Stomach smooth muscle (tissue), 2 donors: ENCODE measurements around the gene FOSB.
A peak's percentile ranks its signal among the peaks of the same experiment; 100 is the strongest.

Experiments used
- H3K27ac ChIP-seq: one replicate; pipeline ENCODE4 v1.7.0; 2013; ENCODE audit warnings: mild to moderate bottlenecking, low read length, inconsistent platforms
- H3K27me3 ChIP-seq, 2 donors: one replicate each; pipeline ENCODE4 v1.7.0; 2013; ENCODE audit warnings: low read length in 2 of 2; ENCODE audit not compliant: insufficient read depth in 2 of 2, control insufficient read depth in 1 of 2
- H3K36me3 ChIP-seq, 2 donors: one replicate each; pipeline ENCODE4 v1.7.0; 2013; ENCODE audit warnings: low read length in 2 of 2; ENCODE audit not compliant: control insufficient read depth in 2 of 2, insufficient read depth in 2 of 2
- H3K4me1 ChIP-seq: one replicate; pipeline ENCODE4 v1.7.0; 2013; ENCODE audit warnings: low read length; ENCODE audit not compliant: control insufficient read depth, insufficient read depth
- H3K4me3 ChIP-seq, 2 donors: one replicate each; pipeline ENCODE4 v1.7.0; 2013; ENCODE audit warnings: low read length in 2 of 2
- H3K9ac ChIP-seq, 2 donors: one replicate each; pipeline ENCODE4 v1.7.0; 2013; ENCODE audit warnings: low read length in 2 of 2, mild to moderate bottlenecking in 1 of 2
- H3K9me3 ChIP-seq, 2 donors: one replicate each; pipeline ENCODE4 v1.7.0; 2013; ENCODE audit warnings: low read length in 2 of 2; ENCODE audit not compliant: control insufficient read depth in 2 of 2
- donor health status: healthy.
- donor health status: Pancreatic carcinoma.

Gene FOSB

DNA sequence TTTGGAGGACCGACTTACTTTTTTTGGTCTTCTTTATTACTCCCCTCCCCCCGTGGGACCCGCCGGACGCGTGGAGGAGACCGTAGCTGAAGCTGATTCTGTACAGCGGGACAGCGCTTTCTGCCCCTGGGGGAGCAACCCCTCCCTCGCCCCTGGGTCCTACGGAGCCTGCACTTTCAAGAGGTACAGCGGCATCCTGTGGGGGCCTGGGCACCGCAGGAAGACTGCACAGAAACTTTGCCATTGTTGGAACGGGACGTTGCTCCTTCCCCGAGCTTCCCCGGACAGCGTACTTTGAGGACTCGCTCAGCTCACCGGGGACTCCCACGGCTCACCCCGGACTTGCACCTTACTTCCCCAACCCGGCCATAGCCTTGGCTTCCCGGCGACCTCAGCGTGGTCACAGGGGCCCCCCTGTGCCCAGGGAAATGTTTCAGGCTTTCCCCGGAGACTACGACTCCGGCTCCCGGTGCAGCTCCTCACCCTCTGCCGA is 409 bp downstream of the FOSB start:
- H3K9ac ChIP-seq: peak overlapping the region; percentile 80 to 91
- H3K9me3 ChIP-seq: no peaks in the 10 kb centered on the region
- H3K27me3 ChIP-seq: no peaks in the 10 kb centered on the region
- H3K4me3 ChIP-seq: peak overlapping the region; percentile 96 to 98
- peak overlapping the region; percentile 96 for H3K27ac ChIP-seq
- H3K36me3 ChIP-seq: peaks cover 0 to 24% of the 10 kb centered on the region in 2 donors
- peaks cover 32% of the 10 kb centered on the region for H3K4me1 ChIP-seq

DNA sequence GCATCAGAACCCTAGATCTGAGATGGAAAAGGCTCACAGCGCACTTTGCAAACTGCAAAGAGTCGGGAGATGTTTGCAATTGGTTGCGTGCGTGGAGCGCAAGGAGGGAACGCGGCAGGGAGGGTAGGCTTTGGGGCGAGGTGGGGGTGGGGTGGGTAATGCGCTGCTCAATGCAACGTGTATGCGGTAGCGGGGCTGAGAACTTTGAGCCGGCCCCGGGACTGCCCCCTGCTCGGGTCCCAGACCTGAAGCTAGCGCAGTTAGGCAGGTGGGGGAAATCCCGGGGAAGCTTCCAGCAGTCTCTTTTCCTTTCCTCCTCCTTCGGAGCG is 971 bp downstream of the FOSB start:
- Histone ChIP-seq H3K36me3 (peaks cover 0 to 24% of the 10 kb centered on the region in 2 donors), H3K4me3 (peak overlapping the region; percentile 96 to 98), H3K4me1 (peaks cover 32% of the 10 kb centered on the region), H3K27ac (peak overlapping the region; percentile 96), H3K27me3 (no peaks in the 10 kb centered on the region), H3K9me3 (no peaks in the 10 kb centered on the region), H3K9ac (peak overlapping the region; percentile 80 to 91)

DNA sequence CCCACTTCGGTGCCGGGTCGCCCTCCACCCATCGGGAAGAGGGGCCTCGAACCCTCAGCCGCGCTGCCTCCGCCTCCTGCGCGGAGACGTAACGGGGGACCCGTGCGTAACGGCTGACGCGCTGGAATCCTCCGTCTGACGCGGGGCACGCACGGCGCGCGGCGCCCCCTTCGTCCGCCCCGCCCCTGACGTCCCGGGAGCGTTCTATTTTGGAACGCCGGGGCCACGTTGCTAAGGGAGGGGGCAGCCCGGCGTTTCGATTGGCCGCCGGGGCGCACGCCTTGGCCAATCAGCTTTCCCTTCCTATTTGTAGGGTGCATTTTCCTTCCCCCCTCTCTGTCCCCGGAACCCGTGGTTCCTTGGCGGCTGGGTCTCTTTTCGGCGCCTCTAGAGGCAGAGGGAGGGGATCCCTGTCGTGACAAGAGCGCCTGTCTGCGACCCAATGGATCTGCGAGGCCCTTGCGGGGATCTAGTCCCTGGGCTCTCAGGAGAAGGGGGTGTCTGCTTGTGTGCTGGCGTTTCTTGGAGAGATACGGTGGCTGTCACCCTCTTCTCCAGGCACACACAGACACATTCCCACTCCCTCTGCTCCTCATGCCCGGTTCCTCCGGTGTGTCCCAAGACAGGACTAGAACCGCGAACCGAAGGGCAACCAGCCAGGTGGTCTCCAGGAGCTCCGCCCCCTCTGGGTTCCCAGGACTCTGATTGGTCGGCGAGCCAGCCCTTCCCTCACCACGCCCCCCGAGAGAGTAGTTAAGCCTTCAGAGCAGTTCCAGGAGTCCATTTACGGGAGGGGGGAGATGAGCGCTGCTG is 1.5 kb downstream of the FOSB start:
- Histone ChIP-seq H3K4me1 (peaks cover 32% of the 10 kb centered on the region), H3K9me3 (no peaks in the 10 kb centered on the region), H3K36me3 (peaks cover 0 to 24% of the 10 kb centered on the region in 2 donors), H3K27ac (peak overlapping the region; percentile 96), H3K27me3 (no peaks in the 10 kb centered on the region), H3K9ac (peak overlapping the region; percentile 91 to 94), H3K4me3 (peak overlapping the region; percentile 96 to 98)

DNA sequence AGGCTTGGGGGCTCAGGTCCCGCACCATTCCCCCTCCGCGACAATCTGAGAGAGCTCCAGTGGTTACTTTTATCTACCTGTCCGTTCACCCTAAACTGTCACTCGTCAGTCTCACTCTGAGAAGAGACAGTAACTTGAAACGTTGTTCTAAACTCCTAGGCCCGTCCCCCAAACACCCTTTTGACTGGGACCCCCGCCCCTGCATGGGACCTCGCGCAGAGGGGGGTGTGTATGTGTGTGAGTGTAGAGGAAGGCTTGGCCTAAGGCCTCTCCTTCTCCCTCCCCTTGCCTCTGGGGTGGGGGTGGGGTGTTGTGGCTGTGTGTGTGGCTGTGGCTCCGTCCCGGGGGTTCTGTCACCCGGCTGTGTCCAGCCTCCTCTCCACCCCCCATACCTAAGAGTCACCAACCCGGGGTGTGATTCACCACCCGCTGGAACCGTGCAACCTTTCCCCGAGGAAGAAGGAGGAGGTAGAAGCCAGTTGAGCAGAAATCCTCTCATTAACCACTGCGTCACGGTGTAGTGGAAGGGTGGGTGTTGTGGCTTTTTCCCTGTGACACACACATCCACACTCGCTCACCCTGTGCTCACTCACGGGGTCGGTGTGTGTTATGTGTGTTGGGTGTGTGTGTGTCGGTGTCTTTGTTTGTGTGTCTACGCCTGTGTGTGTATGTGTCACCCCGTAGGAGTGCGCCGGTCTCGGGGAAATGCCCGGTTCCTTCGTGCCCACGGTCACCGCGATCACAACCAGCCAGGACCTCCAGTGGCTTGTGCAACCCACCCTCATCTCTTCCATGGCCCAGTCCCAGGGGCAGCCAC is 2.4 kb downstream of the FOSB start:
- H3K4me3 ChIP-seq: peak overlapping the region; percentile 96 to 98
- H3K27me3 ChIP-seq: no peaks in the 10 kb centered on the region
- peak overlapping the region; percentile 96 for H3K27ac ChIP-seq

DNA sequence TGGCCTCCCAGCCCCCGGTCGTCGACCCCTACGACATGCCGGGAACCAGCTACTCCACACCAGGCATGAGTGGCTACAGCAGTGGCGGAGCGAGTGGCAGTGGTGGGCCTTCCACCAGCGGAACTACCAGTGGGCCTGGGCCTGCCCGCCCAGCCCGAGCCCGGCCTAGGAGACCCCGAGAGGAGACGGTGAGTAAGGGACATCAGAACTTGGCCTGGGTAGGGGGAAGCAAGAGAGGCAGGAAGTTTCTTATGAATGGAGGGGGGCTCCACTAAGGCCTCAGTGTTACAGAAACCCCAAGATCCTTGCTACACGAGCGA is 2.9 kb downstream of the FOSB start:
- Histone ChIP-seq H3K4me3 (peak overlapping the region in 1 of 2 donors; percentile 98), H3K4me1 (peaks cover 32% of the 10 kb centered on the region), H3K27ac (peak overlapping the region; percentile 96), H3K36me3 (peaks cover 0 to 24% of the 10 kb centered on the region in 2 donors), H3K9me3 (no peaks in the 10 kb centered on the region), H3K27me3 (no peaks in the 10 kb centered on the region), H3K9ac (peak overlapping the region in 1 of 2 donors; percentile 91)

More for the DNA sequence above, 2.4 kb downstream of the FOSB start:
- peak overlapping the region; percentile 91 to 94 for H3K9ac ChIP-seq
- H3K4me1 ChIP-seq: peaks cover 32% of the 10 kb centered on the region
- H3K36me3 ChIP-seq: peaks cover 0 to 24% of the 10 kb centered on the region in 2 donors
- H3K9me3 ChIP-seq: no peaks in the 10 kb centered on the region

DNA sequence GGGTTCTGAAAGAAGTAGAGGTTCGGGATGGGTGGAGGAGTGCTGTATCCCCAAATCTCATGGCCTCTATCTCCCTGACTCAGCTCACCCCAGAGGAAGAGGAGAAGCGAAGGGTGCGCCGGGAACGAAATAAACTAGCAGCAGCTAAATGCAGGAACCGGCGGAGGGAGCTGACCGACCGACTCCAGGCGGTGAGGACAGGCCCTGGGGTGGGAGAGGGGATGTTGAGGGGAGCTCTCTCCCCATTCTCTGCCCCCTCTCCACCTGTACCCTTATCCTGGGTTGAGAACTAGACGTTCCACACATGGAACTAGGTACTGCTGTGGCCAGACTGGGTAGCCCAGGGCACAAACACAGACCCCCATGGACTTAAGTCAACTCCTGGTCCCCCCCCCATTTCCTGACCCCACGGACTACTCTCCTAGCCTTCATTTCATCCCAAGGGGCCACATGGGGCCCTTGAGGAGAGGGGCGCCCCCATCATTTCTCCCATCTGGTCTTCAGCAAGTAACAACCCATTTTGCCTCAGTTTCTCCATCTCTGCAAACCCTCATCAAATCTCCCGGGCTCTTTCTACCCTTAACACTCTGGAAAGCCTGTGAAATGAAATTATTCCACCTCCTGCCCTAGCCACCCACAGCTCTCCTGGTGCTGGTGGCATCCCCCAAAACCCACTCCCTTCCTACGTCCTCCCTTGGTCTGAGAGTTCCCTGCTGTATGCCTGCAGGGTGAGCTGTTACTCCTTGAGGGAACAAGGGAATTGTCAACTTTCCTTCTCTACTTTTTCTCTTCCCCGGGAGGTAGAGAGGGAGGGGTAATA is 3.5 kb downstream of the FOSB start:
- H3K27me3 ChIP-seq: no peaks in the 10 kb centered on the region
- H3K36me3 ChIP-seq: peaks cover 0 to 24% of the 10 kb centered on the region in 2 donors
- peak overlapping the region in 1 of 2 donors; percentile 15 for H3K4me3 ChIP-seq
- peak overlapping the region in 1 of 2 donors; percentile 1 for H3K9ac ChIP-seq
- H3K9me3 ChIP-seq: no peaks in the 10 kb centered on the region
- H3K27ac ChIP-seq: no peak overlapping the region
- H3K4me1 ChIP-seq: peaks cover 32% of the 10 kb centered on the region

DNA sequence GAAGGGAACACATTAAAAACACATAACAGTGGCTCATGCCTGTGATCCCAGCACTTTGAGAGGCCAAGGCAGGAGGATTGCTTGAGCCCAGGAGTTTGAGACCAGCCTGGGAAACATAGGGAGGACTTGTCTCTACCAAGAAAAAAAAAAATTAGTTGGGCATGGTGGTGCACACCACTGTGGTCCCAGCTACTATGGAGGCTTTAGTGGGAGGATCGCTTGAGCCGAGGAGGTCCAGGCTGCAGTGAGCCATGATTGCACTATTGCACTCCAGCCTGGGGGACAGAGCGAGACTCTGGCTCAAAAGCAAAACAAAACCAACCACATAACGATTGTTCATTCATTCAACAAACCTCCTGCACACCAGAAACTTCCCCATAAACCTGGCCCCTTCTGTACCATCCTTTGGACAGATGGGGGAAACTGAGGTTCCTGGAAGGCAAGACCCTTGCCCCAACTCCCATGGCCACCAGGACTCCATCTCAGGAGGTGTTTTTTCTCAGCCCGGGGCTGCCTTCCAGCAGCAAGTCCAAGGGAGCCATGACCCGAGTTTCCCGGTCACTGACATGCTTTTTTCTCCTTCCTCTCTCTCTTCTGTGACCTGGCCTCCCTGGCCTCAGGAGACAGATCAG is 4.3 kb downstream of the FOSB start:
- no peaks in the 10 kb centered on the region for H3K9me3 ChIP-seq
- H3K9ac ChIP-seq: no peak overlapping the region
- H3K4me1 ChIP-seq: peaks cover 29% of the 10 kb centered on the region
- no peaks in the 10 kb centered on the region for H3K27me3 ChIP-seq
- H3K36me3 ChIP-seq: peaks cover 0 to 24% of the 10 kb centered on the region in 2 donors
- H3K27ac ChIP-seq: no peak overlapping the region
- H3K4me3 ChIP-seq: peak overlapping the region in 1 of 2 donors; percentile 15

DNA sequence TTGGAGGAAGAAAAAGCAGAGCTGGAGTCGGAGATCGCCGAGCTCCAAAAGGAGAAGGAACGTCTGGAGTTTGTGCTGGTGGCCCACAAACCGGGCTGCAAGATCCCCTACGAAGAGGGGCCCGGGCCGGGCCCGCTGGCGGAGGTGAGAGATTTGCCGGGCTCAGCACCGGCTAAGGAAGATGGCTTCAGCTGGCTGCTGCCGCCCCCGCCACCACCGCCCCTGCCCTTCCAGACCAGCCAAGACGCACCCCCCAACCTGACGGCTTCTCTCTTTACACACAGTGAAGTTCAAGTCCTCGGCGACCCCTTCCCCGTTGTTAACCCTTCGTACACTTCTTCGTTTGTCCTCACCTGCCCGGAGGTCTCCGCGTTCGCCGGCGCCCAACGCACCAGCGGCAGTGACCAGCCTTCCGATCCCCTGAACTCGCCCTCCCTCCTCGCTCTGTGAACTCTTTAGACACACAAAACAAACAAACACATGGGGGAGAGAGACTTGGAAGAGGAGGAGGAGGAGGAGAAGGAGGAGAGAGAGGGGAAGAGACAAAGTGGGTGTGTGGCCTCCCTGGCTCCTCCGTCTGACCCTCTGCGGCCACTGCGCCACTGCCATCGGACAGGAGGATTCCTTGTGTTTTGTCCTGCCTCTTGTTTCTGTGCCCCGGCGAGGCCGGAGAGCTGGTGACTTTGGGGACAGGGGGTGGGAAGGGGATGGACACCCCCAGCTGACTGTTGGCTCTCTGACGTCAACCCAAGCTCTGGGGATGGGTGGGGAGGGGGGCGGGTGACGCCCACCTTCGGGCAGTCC is 5.0 kb downstream of the FOSB start:
- H3K9ac ChIP-seq: no peak overlapping the region

DNA sequence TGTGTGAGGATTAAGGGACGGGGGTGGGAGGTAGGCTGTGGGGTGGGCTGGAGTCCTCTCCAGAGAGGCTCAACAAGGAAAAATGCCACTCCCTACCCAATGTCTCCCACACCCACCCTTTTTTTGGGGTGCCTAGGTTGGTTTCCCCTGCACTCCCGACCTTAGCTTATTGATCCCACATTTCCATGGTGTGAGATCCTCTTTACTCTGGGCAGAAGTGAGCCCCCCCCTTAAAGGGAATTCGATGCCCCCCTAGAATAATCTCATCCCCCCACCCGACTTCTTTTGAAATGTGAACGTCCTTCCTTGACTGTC is 5.5 kb downstream of the FOSB start:
- H3K27ac ChIP-seq: no peak overlapping the region
- no peaks in the 10 kb centered on the region for H3K27me3 ChIP-seq
- H3K9me3 ChIP-seq: no peaks in the 10 kb centered on the region
- peaks cover 0 to 24% of the 10 kb centered on the region in 2 donors for H3K36me3 ChIP-seq
- no peak overlapping the region for H3K9ac ChIP-seq
- H3K4me3 ChIP-seq: no peak overlapping the region
- peaks cover 29% of the 10 kb centered on the region for H3K4me1 ChIP-seq

More for the DNA sequence above, 5.0 kb downstream of the FOSB start:
- no peak overlapping the region for H3K4me3 ChIP-seq
- peaks cover 28% of the 10 kb centered on the region for H3K4me1 ChIP-seq
- no peak overlapping the region for H3K27ac ChIP-seq
- H3K9me3 ChIP-seq: no peaks in the 10 kb centered on the region
- H3K27me3 ChIP-seq: no peaks in the 10 kb centered on the region
- H3K36me3 ChIP-seq: peaks cover 0 to 24% of the 10 kb centered on the region in 2 donors
